Measurements from ENCODE around the gene DYNC2H1. TPM values are rescaled to one million over a fixed set of nuclear protein-coding genes. Genes with fewer than 3 reads are reported as not detected.

DYNC2H1 gene
- total RNA-seq, 4 donors from 2014 or later: 36.9 to 41.2 (median 40.0) TPM

GRCh38 chr11:103450241-103450640 is 341.0 kb downstream of the DYNC2H1 start:
- Histone ChIP-seq H3K27ac (no peak overlapping the region), H3K9me3 (no peaks in the 10 kb centered on the region), H3K4me3 (replicated peaks in 1 of 3) (no peak overlapping the region), H3K27me3 (no peaks in the 10 kb centered on the region), H3K4me1 (no peaks in the 10 kb centered on the region), H3K36me3 (no peaks in the 10 kb centered on the region)
- TF ChIP-seq CTCF (IDR thresholded peaks at IDR 0.05): no peak
- no peak for TF ChIP-seq POLR2A (IDR thresholded peaks at IDR 0.05)
- intact Hi-C loops (cut with DNase I): no loop called here
- WGBS, 2 donors: 71 to 96% methylated on average over 4 of the region's 4 CpGs
- DNase-seq: no peak

- no peaks in the 10 kb centered on the region for H3K9me3 ChIP-seq
- no peak for TF ChIP-seq CTCF (IDR thresholded peaks at IDR 0.05)
- TF ChIP-seq POLR2A (IDR thresholded peaks at IDR 0.05): no peak
- H3K4me1 ChIP-seq: no peaks in the 10 kb centered on the region
- H3K27ac ChIP-seq: no peak overlapping the region
- H3K4me3 ChIP-seq (replicated peaks in 1 of 3): no peak overlapping the region
- no peak for DNase-seq
- peaks cover 0 to 2% of the 10 kb centered on the region in 2 donors for H3K36me3 ChIP-seq
- intact Hi-C loops (cut with DNase I): no loop called here
- H3K27me3 ChIP-seq: no peaks in the 10 kb centered on the region
- WGBS, 2 donors: 87 to 91% methylated on average over 3 of the region's 3 CpGs
Measured at GRCh38 chr11:103453126-103453525, 343.9 kb downstream of the DYNC2H1 start.

- intact Hi-C loops (cut with DNase I): no loop called here
- Histone ChIP-seq H3K9me3 (no peaks in the 10 kb centered on the region), H3K4me1 (no peaks in the 10 kb centered on the region), H3K4me3 (replicated peaks in 1 of 3) (no peak overlapping the region), H3K27me3 (no peaks in the 10 kb centered on the region), H3K36me3 (peaks cover 0 to 2% of the 10 kb centered on the region in 2 donors), H3K27ac (no peak overlapping the region)
- DNase-seq: no peak
- 82 to 95% methylated on average over 4 of the region's 4 CpGs for WGBS, 2 donors
- no peak for TF ChIP-seq POLR2A (IDR thresholded peaks at IDR 0.05)
- no peak for TF ChIP-seq CTCF (IDR thresholded peaks at IDR 0.05)
Measured at GRCh38 chr11:103453915-103454709, 344.9 kb downstream of the DYNC2H1 start.

- no peak for DNase-seq
- H3K4me3 ChIP-seq (replicated peaks in 1 of 3): no peak overlapping the region
- no peak for TF ChIP-seq POLR2A (IDR thresholded peaks at IDR 0.05)
- no peak for TF ChIP-seq CTCF (IDR thresholded peaks at IDR 0.05)
- no peaks in the 10 kb centered on the region for H3K36me3 ChIP-seq
- H3K27ac ChIP-seq: no peak overlapping the region
- H3K27me3 ChIP-seq: no peaks in the 10 kb centered on the region
- no peaks in the 10 kb centered on the region for H3K9me3 ChIP-seq
- H3K4me1 ChIP-seq: no peaks in the 10 kb centered on the region
- intact Hi-C loops (cut with DNase I): no loop called here
- WGBS, 2 donors: 91 to 93% methylated on average over 1 of the region's 1 CpG
Measured at GRCh38 chr11:103464420-103464819, 355.2 kb downstream of the DYNC2H1 start.

- TF ChIP-seq POLR2A (IDR thresholded peaks at IDR 0.05) (no peak), CTCF (IDR thresholded peaks at IDR 0.05) (no peak)
- DNase-seq: no peak
- H3K4me3 ChIP-seq (replicated peaks in 1 of 3): no peak overlapping the region
- no peaks in the 10 kb centered on the region for H3K4me1 ChIP-seq
- H3K27me3 ChIP-seq: no peaks in the 10 kb centered on the region
- H3K27ac ChIP-seq: no peak overlapping the region
- intact Hi-C loops (cut with DNase I): no loop called here
- H3K36me3 ChIP-seq: no peaks in the 10 kb centered on the region
- WGBS, 2 donors: 79 to 90% methylated on average over 3 of the region's 3 CpGs
- H3K9me3 ChIP-seq: no peaks in the 10 kb centered on the region
Measured at GRCh38 chr11:103465555-103466140, 356.4 kb downstream of the DYNC2H1 start.
